Stomach (tissue), 9 donors: ENCODE measurements around the gene GCNT2. TPM values are rescaled to one million over a fixed set of nuclear protein-coding genes. Genes with fewer than 3 reads are reported as not detected.

Experiments used
- DNase-seq, 2 donors: peaks; one replicate each; pipeline versions ENCODE4 v3.0.0 to v3.0.0-alpha.2; 2013 to 2019
- H3K27ac ChIP-seq, 5 donors: fragments of 200-600 bp in 4 of 5; sonication (generic) in 4 of 5; one replicate each; pipeline ENCODE4 v1.5.1; 2013 to 2019; ENCODE audit warnings: mild to moderate bottlenecking in 1 of 5, moderate library complexity in 1 of 5
- H3K27me3 ChIP-seq, 3 donors: fragments of 200-600 bp; sonication (generic); one replicate each; pipeline ENCODE4 v1.5.1; 2017 to 2019; ENCODE audit warnings: mixed run types in 1 of 3
- H3K36me3 ChIP-seq, 4 donors: fragments of 200-600 bp; sonication (generic); 1 replicate in 3 of 4; 2 replicates in 1 of 4; pipeline ENCODE4 v1.5.1; 2016 to 2019
- H3K4me1 ChIP-seq, 4 donors: fragments of 200-600 bp; sonication (generic); one replicate each; pipeline ENCODE4 v1.5.1; 2016 to 2019
- H3K4me3 ChIP-seq, 4 donors: fragments of 200-600 bp; sonication (generic) in 3 of 4; one replicate each; pipeline ENCODE4 v1.5.1; 2016 to 2019; ENCODE audit warnings: mild to moderate bottlenecking in 1 of 4
- H3K9me3 ChIP-seq, 4 donors: fragments of 200-600 bp; sonication (generic); one replicate each; pipeline ENCODE4 v1.5.1; 2016 to 2019
- EP300 ChIP-seq: sonication (generic); formaldehyde crosslinking; IDR thresholded peaks from one replicate; pipeline ENCODE4 v1.6.1; 2017; ENCODE audit warnings: antibody characterized with exemption
- POLR2A ChIP-seq, 4 donors: fragments of 450-650 bp; IDR thresholded peaks; one replicate each; pipeline ENCODE4 v1.6.1; 2016; ENCODE audit warnings: antibody characterized with exemption in 4 of 4, control low read depth in 2 of 4, mild to moderate bottlenecking in 1 of 4, moderate library complexity in 1 of 4
- POLR2AphosphoS5 ChIP-seq, 3 donors: sonication (generic); formaldehyde crosslinking; IDR thresholded peaks; one replicate each; pipeline ENCODE4 v1.6.1; 2016; ENCODE audit warnings: antibody characterized with exemption in 3 of 3
- WGBS, 5 donors: extraction: QIAGEN DNeasy Blood & Tissue Kit in 3 of 5; methylation state at CpG; one replicate each; pipeline versions ENCODE4 v1.1.5 to v1.1.7; 2013 to 2018; 5-methylcytosine and 5-hydroxymethylcytosine counted together
- intact Hi-C: fragments of 100-400 bp; cut with DNase I; formaldehyde crosslinking; loops from one replicate; pipeline ENCODE4 v1.15.1; 2023; ENCODE audit warnings: low total_unique reads
- polyA plus RNA-seq, 3 donors: library from polyadenylated mRNA; stranded (reverse); fragments of 200-250 nt; gene quantifications; one replicate each; pipeline ENCODE4 v1.2.3, GENCODE V29; 2013
- total RNA-seq, 5 donors: library from RNA; depleted of rRNA; stranded (reverse); fragments of >200 nt; gene quantifications; one replicate each; pipeline versions ENCODE4 v1.1.0 to v1.2.3, GENCODE V29; 2014 to 2016
- TF ChIP-seq, protein P1 (sequence below), 7 experiments: fragments of 450-650 bp in 4 of 7; fragments of 200-600 bp in 3 of 7; sonication (generic) in 3 of 7; IDR thresholded peaks; one replicate each; pipeline ENCODE4 v1.5.1; 2016 to 2019; ENCODE audit warnings: antibody characterized with exemption in 7 of 7, control low read depth in 2 of 7, mild to moderate bottlenecking in 1 of 7
- donor health status: healthy with polysubstance abuse.
- donor health status: Bipolar disorder and iron deficiency.
- donor health status: healthy.

Gene GCNT2
- total and polyA plus RNA-seq, 8 donors, result 4.5 to 132 (median 29.7) TPM

DNA sequence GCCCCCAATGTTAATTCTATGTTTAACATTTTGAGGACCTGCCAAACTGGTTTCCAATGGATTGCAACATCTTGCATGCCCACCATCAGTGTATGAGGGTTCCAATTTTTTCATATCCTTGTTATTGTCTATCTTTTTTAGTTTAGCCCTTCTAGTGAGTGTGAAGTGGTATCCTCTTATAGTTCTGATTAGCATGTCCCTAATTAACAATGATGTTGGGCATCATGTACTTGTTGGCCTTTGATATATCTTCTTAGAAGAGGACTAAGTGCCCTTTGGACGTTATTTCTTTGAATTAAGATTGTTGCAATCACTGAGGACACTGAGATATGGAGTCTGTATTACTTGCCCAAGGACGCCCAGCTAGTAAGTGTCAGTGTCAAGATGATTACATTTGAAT, 22.3 kb downstream of the GCNT2 start:
- Histone ChIP-seq H3K27me3 (no peaks in the 10 kb centered on the region), H3K4me1 (peaks cover 0 to 27% (median 12%) of the 10 kb centered on the region in 4 donors), H3K4me3 (no peak overlapping the region), H3K36me3 (peaks cover 0 to 3% (median 0%) of the 10 kb centered on the region in 4 donors), H3K9me3 (no peaks in the 10 kb centered on the region), H3K27ac (no peak overlapping the region)
- 75 to 97% (median 85%) methylated on average over 2 of the region's 2 CpGs for WGBS, 5 donors
- DNase-seq, result no peak
- TF ChIP-seq EP300, result no peak
- intact Hi-C loops, result no loop called here

DNA sequence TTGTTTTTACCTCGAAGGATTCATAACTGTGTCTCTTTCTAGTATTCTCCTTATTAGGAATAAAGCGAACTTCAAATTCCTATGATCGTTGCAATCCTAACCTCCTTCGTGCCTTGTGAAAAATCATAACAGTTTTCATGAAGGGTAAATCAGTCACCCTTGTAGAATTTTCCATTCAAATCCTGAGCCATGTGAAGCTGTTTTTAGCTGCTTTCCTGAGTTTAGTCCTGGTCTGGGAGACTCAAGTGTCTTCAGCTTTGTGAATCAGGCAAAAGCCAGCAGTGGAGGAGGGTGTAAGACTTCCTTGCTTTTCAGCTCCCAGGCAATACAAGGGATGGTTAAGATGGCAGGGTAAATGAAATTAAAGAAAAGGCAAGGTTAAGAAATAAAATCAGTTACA, 24.3 kb downstream of the GCNT2 start:
- intact Hi-C loops, result no loop called here
- WGBS, 5 donors, result 56 to 77% (median 59%) methylated on average over 4 of the region's 4 CpGs
- no peak overlapping the region for H3K4me3 ChIP-seq
- H3K4me1 ChIP-seq, result peaks cover 0 to 27% (median 13%) of the 10 kb centered on the region in 4 donors
- H3K36me3 ChIP-seq, result peaks cover 0 to 3% (median 0%) of the 10 kb centered on the region in 4 donors
- no peak for DNase-seq
- no peaks in the 10 kb centered on the region for H3K27me3 ChIP-seq
- peak overlapping the region in 3 of 5 donors; percentile 39 to 58 (median 54) for H3K27ac ChIP-seq
- H3K9me3 ChIP-seq, result no peaks in the 10 kb centered on the region
- TF ChIP-seq, protein P1, sequence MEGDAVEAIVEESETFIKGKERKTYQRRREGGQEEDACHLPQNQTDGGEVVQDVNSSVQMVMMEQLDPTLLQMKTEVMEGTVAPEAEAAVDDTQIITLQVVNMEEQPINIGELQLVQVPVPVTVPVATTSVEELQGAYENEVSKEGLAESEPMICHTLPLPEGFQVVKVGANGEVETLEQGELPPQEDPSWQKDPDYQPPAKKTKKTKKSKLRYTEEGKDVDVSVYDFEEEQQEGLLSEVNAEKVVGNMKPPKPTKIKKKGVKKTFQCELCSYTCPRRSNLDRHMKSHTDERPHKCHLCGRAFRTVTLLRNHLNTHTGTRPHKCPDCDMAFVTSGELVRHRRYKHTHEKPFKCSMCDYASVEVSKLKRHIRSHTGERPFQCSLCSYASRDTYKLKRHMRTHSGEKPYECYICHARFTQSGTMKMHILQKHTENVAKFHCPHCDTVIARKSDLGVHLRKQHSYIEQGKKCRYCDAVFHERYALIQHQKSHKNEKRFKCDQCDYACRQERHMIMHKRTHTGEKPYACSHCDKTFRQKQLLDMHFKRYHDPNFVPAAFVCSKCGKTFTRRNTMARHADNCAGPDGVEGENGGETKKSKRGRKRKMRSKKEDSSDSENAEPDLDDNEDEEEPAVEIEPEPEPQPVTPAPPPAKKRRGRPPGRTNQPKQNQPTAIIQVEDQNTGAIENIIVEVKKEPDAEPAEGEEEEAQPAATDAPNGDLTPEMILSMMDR (IDR thresholded peaks at IDR 0.05), result no peak
- peak in 1 of 3 donors; percentile 17 for TF ChIP-seq POLR2AphosphoS5 (IDR thresholded peaks at IDR 0.05)
- TF ChIP-seq EP300, result no peak
- no peak for TF ChIP-seq POLR2A (IDR thresholded peaks at IDR 0.05)

DNA sequence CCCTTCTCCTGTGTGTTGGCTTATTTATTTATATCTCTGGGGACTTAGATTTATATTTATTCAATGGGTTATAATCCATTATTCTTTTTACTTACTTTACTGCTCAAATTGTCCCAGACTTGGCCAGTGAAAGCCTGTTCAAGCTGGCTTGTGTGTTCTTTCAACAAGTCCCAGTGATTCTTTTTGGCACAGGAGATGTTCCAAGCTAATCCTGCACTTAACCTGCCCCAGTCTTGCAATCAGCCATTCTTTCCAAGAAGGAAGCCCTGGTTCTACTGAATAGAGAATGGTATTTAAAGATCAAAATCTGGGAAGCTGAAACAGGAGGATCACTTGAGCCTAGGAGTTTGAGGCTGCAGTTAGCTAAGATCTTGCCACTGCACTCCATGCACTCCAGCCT, 26.7 kb downstream of the GCNT2 start:
- no peaks in the 10 kb centered on the region for H3K27me3 ChIP-seq
- no peak for DNase-seq
- intact Hi-C loops, result no loop called here
- H3K36me3 ChIP-seq, result no peaks in the 10 kb centered on the region
- no peak overlapping the region for H3K4me3 ChIP-seq
- TF ChIP-seq EP300, result no peak
- TF ChIP-seq POLR2AphosphoS5 (IDR thresholded peaks at IDR 0.05), result peak in 1 of 3 donors; percentile 51
- no peaks in the 10 kb centered on the region for H3K9me3 ChIP-seq
- H3K27ac ChIP-seq, result peak overlapping the region in 2 of 5 donors; percentile 4 to 34
- H3K4me1 ChIP-seq, result peaks cover 4 to 39% (median 23%) of the 10 kb centered on the region in 4 donors

DNA sequence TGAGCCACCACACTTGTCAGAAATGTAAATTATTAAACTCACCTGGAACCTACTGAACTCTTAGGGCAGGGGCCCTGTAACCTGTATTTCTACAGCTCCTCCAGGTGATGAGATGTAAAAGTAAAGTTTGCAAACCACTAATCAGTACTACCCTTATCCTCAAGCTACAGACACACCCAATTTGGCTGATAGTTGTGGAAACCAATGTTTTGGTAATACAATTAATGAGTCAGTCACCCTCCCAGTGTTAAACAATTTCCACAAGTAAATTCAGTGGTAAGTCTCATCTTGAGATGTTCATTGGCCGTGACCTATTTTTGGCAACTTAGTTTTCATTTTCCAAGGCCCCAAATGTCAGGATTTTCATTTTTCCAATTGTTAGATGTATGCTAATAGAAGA, 29.6 kb downstream of the GCNT2 start:
- Histone ChIP-seq H3K9me3 (no peaks in the 10 kb centered on the region), H3K36me3 (no peaks in the 10 kb centered on the region), H3K27ac (no peak overlapping the region), H3K4me1 (peaks cover 10 to 62% (median 35%) of the 10 kb centered on the region in 4 donors), H3K4me3 (no peak overlapping the region), H3K27me3 (no peaks in the 10 kb centered on the region)
- DNase-seq, result no peak
- 79 to 95% (median 89%) methylated on average over 1 of the region's 1 CpG for WGBS, 5 donors
- intact Hi-C loops, result no loop called here
- no peak for TF ChIP-seq POLR2AphosphoS5 (IDR thresholded peaks at IDR 0.05)
- TF ChIP-seq, protein P1 (IDR thresholded peaks at IDR 0.05), result no peak
- TF ChIP-seq POLR2A (IDR thresholded peaks at IDR 0.05), result no peak
- no peak for TF ChIP-seq EP300

DNA sequence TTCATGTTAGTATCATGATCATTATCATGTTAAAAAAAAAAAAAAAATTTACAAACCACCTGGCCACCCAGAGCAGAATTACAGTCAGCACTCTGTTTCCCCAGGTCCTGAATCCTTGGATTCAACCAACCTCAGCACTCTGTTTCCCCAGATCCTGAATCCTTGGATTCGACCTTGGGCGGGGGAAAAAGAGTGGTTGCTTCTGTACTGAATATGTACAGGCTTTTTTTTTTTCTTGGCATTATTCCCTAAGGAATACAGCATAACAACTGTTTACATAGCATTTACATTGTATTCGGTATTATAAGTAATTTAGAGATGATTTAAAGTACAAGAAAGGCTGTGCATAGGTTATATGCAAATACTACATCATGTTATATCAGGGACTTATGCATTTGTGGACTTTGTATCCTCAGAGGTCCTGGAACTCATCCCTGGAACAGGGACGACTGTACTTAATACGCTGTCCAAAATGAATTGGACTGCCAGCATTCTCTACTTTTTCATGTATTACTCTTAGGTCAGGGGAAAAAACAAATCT, 31.2 kb downstream of the GCNT2 start:
- peaks cover 23 to 74% (median 44%) of the 10 kb centered on the region in 4 donors for H3K4me1 ChIP-seq
- no peak for TF ChIP-seq EP300
- TF ChIP-seq POLR2AphosphoS5 (IDR thresholded peaks at IDR 0.05), result no peak
- TF ChIP-seq, protein P1 (IDR thresholded peaks at IDR 0.05), result no peak
- no peak for TF ChIP-seq POLR2A (IDR thresholded peaks at IDR 0.05)
- H3K27me3 ChIP-seq, result no peaks in the 10 kb centered on the region
- no peaks in the 10 kb centered on the region for H3K9me3 ChIP-seq
- no peak overlapping the region for H3K27ac ChIP-seq
- no peaks in the 10 kb centered on the region for H3K36me3 ChIP-seq
- no peak for DNase-seq
- 47 to 58% (median 51%) methylated on average over 5 of the region's 5 CpGs for whole genome bisulfite sequencing, 5 donors
- intact Hi-C loops, result no loop called here
- H3K4me3 ChIP-seq, result no peak overlapping the region
